ENCODE measurements around the gene SLC44A3.

Gene SLC44A3

GRCh38 chr1:94908190-94908589, 88.0 kb downstream of the SLC44A3 start:
- no peak for DNase-seq (ENCODE audit: low spot score)

DNA sequence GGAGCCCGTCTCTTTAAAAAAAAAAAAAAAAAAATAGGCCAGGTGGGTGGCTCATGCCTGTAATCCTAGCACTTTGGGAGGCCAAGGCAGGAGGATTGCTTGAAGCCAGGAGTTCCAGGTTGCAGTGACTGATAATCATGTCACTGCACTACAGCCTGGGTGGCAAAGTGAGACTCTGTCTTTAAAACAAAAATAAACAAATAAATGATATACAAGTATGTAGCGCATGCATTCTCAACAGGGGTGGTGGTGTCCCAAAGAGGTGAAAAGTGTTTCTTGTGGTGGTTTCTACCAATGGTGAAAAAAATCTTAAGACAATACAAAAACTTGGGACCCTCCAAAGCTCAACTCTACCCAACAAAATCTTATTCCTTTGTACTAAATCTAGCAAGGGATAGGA, 88.8 kb downstream of the SLC44A3 start:
- DNase-seq (ENCODE audit: low spot score) = no peak

DNA sequence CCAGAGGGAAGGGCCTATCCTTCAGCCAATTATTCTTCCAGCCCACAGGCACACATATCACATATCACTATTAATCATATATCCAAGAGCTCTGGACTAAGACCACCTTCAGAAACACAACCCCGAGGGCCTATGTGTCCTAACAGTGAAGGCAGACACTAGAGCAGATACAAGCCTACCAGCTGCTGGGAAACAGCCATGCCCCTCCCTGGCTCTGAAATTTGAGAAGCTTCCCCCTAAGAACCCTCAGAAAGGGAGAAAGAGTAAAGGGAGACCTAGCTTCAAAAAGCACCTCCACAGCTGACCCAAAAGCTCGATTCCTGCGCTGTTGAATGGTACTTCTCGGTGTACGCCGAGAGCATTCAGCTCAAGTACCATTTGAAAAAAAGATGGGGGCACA, 89.3 kb downstream of the SLC44A3 start:
- DNase-seq (ENCODE audit: low spot score) = no peak

GRCh38 chr1:94912263-94913184, 92.4 kb downstream of the SLC44A3 start:
- DNase-seq (ENCODE audit: low spot score) = no peak

DNA sequence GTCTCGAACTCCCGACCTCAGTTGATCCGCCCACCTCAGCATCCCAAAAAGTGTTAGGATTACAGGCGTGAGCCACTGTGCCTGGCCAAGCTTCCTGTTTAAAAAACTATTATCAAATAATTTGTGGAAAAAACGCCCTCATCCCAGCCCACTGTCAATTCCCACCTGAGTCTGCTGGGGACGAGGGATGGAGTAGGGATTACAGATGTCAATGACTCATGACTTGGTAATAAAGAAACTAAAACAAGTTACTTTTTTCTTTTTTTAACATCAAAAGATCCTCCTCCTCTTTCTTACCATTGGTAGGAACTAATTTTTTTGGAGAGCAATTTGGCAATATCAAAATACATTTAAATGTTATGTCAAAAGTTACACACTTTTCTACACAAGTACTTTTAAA, 97.1 kb downstream of the SLC44A3 start:
- no peak for DNase-seq (ENCODE audit: low spot score)

GRCh38 chr1:94919241-94920030, 99.3 kb downstream of the SLC44A3 start:
- no peak for DNase-seq (ENCODE audit: low spot score)

GRCh38 chr1:94920061-94920460, 99.9 kb downstream of the SLC44A3 start:
- no peak for DNase-seq (ENCODE audit: low spot score)

GRCh38 chr1:94921977-94922376, 101.8 kb downstream of the SLC44A3 start:
- no peak for DNase-seq (ENCODE audit: low spot score)

GRCh38 chr1:94922761-94923331, 102.7 kb downstream of the SLC44A3 start:
- DNase-seq (ENCODE audit: low spot score) = no peak

DNA sequence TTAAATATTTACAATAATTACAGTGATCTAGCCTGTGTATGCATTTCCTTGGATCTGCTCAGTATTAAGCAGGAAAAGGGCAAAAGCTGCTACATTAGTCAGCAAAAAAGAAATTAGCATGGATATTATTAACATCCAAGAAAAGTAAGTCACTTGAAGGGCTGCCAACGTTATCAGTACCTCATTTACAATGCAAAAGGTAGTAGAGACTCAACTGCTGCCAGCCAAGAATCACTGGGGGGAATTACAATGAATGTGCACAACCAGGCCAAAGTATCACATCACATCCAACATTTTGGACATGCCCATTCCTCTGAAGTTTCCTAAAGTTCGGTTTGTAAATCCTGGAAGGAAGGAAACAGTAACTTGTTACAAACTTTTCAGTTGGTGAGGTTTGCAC, 104.8 kb downstream of the SLC44A3 start:
- no peak for DNase-seq (ENCODE audit: low spot score)

GRCh38 chr1:94925561-94926125, 105.5 kb downstream of the SLC44A3 start:
- peak; percentile 58 for DNase-seq (ENCODE audit: low spot score)

GRCh38 chr1:94926126-94926914, 106.2 kb downstream of the SLC44A3 start:
- peak; percentile 51 for DNase-seq (ENCODE audit: low spot score)

- DNase-seq (ENCODE audit: low spot score) = peak; percentile 87
Measured at GRCh38 chr1:94926915-94927404, 106.8 kb downstream of the SLC44A3 start, which contains the start of gene CNN3. CNN3 (minus strand) TSS chr1:94927110; CDS start chr1:94926894, 216 bp downstream.

GRCh38 chr1:94927405-94928175, 107.4 kb downstream of the SLC44A3 start:
- DNase-seq (ENCODE audit: low spot score) = no peak

DNA sequence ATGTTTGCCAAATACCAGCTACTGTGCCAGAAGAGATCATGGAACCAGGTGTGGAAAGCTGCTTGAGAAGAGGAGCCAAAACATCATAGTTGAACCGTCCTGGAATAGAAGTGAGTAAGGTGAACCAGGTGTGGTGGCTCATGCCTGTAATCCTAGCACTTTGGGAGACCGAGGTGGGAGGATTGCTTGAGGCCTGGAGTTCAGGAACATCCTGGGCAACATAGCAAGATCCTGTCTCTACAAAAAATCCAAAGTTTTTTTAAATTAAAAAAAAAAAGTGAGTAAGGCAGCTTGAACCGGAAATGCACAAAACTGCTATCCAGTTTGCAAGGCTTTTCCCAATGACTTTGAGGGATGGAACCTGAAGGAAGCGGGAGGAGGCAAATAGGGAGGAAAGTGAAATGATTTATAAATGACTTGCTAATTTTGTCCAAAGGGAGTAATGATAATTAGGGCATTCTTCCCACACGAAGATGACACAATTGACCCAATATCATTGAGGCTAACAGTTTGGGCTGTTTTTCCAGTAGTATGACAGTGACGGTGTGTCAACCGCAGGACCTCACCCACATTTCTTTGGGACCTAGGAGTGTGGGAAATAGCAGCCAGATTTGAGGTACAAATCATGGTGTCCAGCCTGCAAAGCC, 108.3 kb downstream of the SLC44A3 start:
- no peak for DNase-seq (ENCODE audit: low spot score)

GRCh38 chr1:94929351-94930217, 109.4 kb downstream of the SLC44A3 start:
- no peak for DNase-seq (ENCODE audit: low spot score)

DNA sequence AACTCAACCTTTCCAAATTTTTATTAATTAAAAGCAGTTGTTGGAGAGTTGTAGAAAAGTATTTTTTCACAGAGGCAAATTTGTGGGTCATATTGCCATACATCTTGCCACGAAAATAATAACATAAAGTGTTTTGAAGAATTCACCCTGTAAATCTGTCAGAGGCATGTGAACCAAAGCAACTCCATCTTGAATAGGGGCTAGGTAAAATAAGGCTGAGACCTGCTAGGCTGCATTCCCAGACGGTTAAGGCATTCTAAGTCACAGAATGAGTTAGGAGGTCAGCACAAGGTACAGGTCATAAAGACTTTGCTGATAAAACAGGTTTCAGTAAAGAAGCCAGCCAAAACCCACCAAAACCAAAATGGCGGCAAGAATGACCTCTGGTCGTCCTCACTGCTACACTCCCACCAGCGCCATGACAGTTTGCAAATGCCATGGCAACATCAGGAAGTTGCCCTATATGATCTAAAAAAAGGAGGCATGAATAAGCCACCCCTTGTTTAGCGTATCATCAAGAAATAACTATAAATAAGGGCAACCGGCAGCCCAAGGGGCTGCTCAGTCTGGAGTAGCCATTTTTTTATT, 111.2 kb downstream of the SLC44A3 start:
- no peak for DNase-seq (ENCODE audit: low spot score)

- DNase-seq (ENCODE audit: low spot score) = no peak
Measured at GRCh38 chr1:94934551-94934950, 114.4 kb downstream of the SLC44A3 start.

DNA sequence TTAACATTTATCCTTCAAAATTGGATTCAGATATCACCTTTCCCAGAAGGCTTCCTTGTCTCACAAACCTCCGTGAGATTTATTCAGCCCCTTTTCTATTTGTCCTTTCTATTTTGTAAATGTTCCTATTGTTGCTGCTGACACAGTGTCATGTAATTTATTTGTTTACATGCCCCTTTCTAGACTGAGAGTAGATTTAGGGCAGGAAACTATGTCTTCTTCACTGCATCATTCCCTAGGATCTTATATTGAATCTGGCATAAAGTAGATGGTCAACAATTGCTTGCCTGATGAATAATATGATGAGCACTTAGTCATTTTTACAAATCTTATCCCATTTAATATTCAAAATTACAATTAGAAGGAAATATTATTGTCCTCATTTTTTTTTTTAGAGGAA, 114.9 kb downstream of the SLC44A3 start:
- no peak for DNase-seq (ENCODE audit: low spot score)

Measured in HuH-7 (cell line).